GM23338 (cell line): Measurements from ENCODE around the gene SPART. TPM values are rescaled to one million over a fixed set of nuclear protein-coding genes. Genes with fewer than 3 reads are reported as not detected.

Experiments used
- ATAC-seq: fragments of 200-7000 bp; cut with Tn5 transposase; 3 replicates; pipeline ENCODE4 v1.9.1; 2020
- DNase-seq: peaks from one replicate; pipeline ENCODE4 v3.0.0-alpha.2; 2015; ENCODE audit warnings: low spot score
- H2AFZ ChIP-seq: fragments of 200-600 bp; sonication (generic); 2 replicates; pipeline ENCODE4 v1.8.0; 2016; ENCODE audit warnings: antibody characterized with exemption, mild to moderate bottlenecking, moderate library complexity
- H3F3A ChIP-seq: fragments of 200-600 bp; sonication (generic); replicated peaks from 2 replicates; pipeline ENCODE4 v1.8.0; 2017; ENCODE audit warnings: antibody characterized with exemption, mixed run types, low read depth
- H3K27ac ChIP-seq: fragments of 200-600 bp; sonication (generic); 2 replicates; pipeline ENCODE4 v1.6.1; 2016; ENCODE audit warnings: low read depth
- H3K27me3 ChIP-seq: fragments of 200-600 bp; sonication (generic); 2 replicates; pipeline ENCODE4 v1.8.0; 2016; ENCODE audit warnings: mild to moderate bottlenecking, mixed run types, moderate library complexity; ENCODE audit not compliant: insufficient read depth
- H3K36me3 ChIP-seq: fragments of 200-600 bp; sonication (generic); 2 replicates; pipeline ENCODE4 v1.8.0; 2016; ENCODE audit warnings: mild to moderate bottlenecking; ENCODE audit not compliant: insufficient read depth
- H3K4me1 ChIP-seq: fragments of 200-600 bp; sonication (generic); 2 replicates; pipeline ENCODE4 v1.8.0; 2016; ENCODE audit warnings: mild to moderate bottlenecking, moderate library complexity; ENCODE audit not compliant: insufficient read depth
- H3K4me2 ChIP-seq: fragments of 200-600 bp; sonication (generic); 2 replicates; pipeline ENCODE4 v1.7.1; 2017; ENCODE audit warnings: mixed run types
- H3K4me3 ChIP-seq: fragments of 200-600 bp; sonication (generic); 2 replicates; pipeline ENCODE4 v1.6.1; 2016; ENCODE audit warnings: mixed run types
- H3K79me2 ChIP-seq: fragments of 200-600 bp; sonication (generic); replicated peaks from 2 replicates; pipeline ENCODE4 v1.8.0; 2017; ENCODE audit warnings: mild to moderate bottlenecking; ENCODE audit not compliant: insufficient read depth
- H3K9me2 ChIP-seq: fragments of 200-600 bp; sonication (generic); 2 replicates; pipeline ENCODE4 v1.8.0; 2017; ENCODE audit not compliant: insufficient read depth
- H4K20me1 ChIP-seq: fragments of 200-600 bp; sonication (generic); replicated peaks from 2 replicates; pipeline ENCODE4 v1.8.0; 2017; ENCODE audit warnings: mild to moderate bottlenecking; ENCODE audit not compliant: insufficient read depth
- H3K27ac Mint-ChIP-seq: 2 replicates; pipeline ENCODE4 v1.8.0; 2020; ENCODE audit warnings: inconsistent platforms, mild to moderate bottlenecking, moderate library complexity, mixed read lengths
- H3K27me3 Mint-ChIP-seq: 3 replicates; pipeline ENCODE4 v1.8.0; 2022; ENCODE audit warnings: low read depth, mild to moderate bottlenecking, moderate library complexity, mixed read lengths, inconsistent platforms; ENCODE audit not compliant: insufficient read depth, poor library complexity
- H3K36me3 Mint-ChIP-seq: 3 replicates; pipeline ENCODE4 v1.8.0; 2021; ENCODE audit warnings: low read depth, mild to moderate bottlenecking, inconsistent platforms, moderate library complexity, mixed read lengths
- H3K4me1 Mint-ChIP-seq: 3 replicates; pipeline ENCODE4 v1.8.0; 2020; ENCODE audit warnings: mild to moderate bottlenecking, inconsistent platforms, mixed read lengths
- H3K4me3 Mint-ChIP-seq: 3 replicates; pipeline ENCODE4 v1.8.0; 2021; ENCODE audit warnings: moderate library complexity, mild to moderate bottlenecking, inconsistent platforms, mixed read lengths
- H3K9me3 Mint-ChIP-seq: 3 replicates; pipeline ENCODE4 v1.8.0; 2020; ENCODE audit warnings: moderate library complexity, mild to moderate bottlenecking, inconsistent platforms, mixed read lengths
- EZH2 ChIP-seq: fragments of 200-600 bp; sonication (generic); IDR thresholded peaks from one replicate; pipeline ENCODE4 v1.8.0; 2017; ENCODE audit warnings: antibody characterized with exemption, mild to moderate bottlenecking, low read depth; ENCODE audit not compliant: unreplicated experiment
- JUNB ChIP-seq: IDR thresholded peaks from one replicate; pipeline ENCODE4 v1.6.1; 2016; ENCODE audit warnings: antibody characterized with exemption; ENCODE audit not compliant: unreplicated experiment
- NANOG ChIP-seq: IDR thresholded peaks from 2 replicates; pipeline ENCODE4 v1.6.1; 2016; ENCODE audit warnings: antibody characterized with exemption, borderline replicate concordance
- POLR2AphosphoS5 ChIP-seq: IDR thresholded peaks from 2 replicates; pipeline ENCODE4 v1.6.1; 2016; ENCODE audit warnings: antibody characterized with exemption, low read depth
- STAT1 ChIP-seq: IDR thresholded peaks from one replicate; pipeline ENCODE4 v1.6.1; 2016; ENCODE audit warnings: antibody characterized with exemption; ENCODE audit not compliant: unreplicated experiment
- polyA plus RNA-seq: library from polyadenylated mRNA; unstranded; fragments of >200 nt; fragmentation: Nextera tagmentation; extraction: Ambion mirVana; gene quantifications from 2 replicates; pipeline ENCODE4 v1.2.1, GENCODE V29; 2016
- total RNA-seq: library from RNA; depleted of rRNA; stranded (reverse); fragments of >200 nt; shearing (Covaris generic); gene quantifications from 2 replicates; pipeline ENCODE4 v1.2.3, GENCODE V29; 2014
- TF ChIP-seq, protein P1 (sequence below): IDR thresholded peaks from one replicate; pipeline ENCODE4 v1.6.1; 2018; ENCODE audit warnings: antibody characterized with exemption; ENCODE audit not compliant: unreplicated experiment
- TF ChIP-seq, protein P2 (sequence below): IDR thresholded peaks from 2 replicates; pipeline ENCODE4 v1.6.1; 2016; ENCODE audit warnings: antibody characterized with exemption
- TF ChIP-seq, protein P3 (sequence below), 2 experiments: fragments of 200-600 bp in 1 of 2; sonication (generic) in 1 of 2; conservative IDR thresholded peaks; 2 replicates each; pipeline versions ENCODE4 v1.5.1 to v1.6.1; 2016 to 2017; ENCODE audit warnings: antibody characterized with exemption in 2 of 2, low read depth in 2 of 2, mild to moderate bottlenecking in 2 of 2, moderate library complexity in 1 of 2
- TF ChIP-seq, protein P4 (sequence below): fragments of 250-450 bp; sonication (Bioruptor Pico); IDR thresholded peaks from 2 replicates; pipeline ENCODE4 v1.5.0; 2020; ENCODE audit warnings: mild to moderate bottlenecking, moderate library complexity

The SPART gene
- total and polyA plus RNA-seq, 2 experiments from 2014 or later = 109 to 116 TPM

DNA sequence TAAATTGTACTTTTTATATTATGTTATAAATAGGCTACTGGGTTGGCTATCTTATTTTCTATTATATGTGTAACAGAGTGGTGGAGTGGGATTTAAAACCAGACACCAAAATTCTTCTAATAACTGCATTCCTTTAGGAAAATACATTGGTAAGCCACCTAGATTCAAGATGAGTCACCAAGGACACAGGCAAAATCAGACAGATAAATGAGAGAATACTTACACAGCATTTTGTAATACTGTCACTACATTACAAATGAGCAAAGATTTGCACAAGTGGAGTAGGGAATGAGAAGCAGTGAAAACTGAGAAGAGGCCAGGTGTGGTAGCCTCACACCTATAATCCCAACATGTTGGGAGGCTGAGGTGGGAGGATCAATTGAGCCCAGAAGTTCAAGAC lies 6.2 kb upstream of the SPART start (continued):
- TF ChIP-seq, protein P1, sequence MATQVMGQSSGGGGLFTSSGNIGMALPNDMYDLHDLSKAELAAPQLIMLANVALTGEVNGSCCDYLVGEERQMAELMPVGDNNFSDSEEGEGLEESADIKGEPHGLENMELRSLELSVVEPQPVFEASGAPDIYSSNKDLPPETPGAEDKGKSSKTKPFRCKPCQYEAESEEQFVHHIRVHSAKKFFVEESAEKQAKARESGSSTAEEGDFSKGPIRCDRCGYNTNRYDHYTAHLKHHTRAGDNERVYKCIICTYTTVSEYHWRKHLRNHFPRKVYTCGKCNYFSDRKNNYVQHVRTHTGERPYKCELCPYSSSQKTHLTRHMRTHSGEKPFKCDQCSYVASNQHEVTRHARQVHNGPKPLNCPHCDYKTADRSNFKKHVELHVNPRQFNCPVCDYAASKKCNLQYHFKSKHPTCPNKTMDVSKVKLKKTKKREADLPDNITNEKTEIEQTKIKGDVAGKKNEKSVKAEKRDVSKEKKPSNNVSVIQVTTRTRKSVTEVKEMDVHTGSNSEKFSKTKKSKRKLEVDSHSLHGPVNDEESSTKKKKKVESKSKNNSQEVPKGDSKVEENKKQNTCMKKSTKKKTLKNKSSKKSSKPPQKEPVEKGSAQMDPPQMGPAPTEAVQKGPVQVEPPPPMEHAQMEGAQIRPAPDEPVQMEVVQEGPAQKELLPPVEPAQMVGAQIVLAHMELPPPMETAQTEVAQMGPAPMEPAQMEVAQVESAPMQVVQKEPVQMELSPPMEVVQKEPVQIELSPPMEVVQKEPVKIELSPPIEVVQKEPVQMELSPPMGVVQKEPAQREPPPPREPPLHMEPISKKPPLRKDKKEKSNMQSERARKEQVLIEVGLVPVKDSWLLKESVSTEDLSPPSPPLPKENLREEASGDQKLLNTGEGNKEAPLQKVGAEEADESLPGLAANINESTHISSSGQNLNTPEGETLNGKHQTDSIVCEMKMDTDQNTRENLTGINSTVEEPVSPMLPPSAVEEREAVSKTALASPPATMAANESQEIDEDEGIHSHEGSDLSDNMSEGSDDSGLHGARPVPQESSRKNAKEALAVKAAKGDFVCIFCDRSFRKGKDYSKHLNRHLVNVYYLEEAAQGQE = no peak
- TF ChIP-seq, protein P2, sequence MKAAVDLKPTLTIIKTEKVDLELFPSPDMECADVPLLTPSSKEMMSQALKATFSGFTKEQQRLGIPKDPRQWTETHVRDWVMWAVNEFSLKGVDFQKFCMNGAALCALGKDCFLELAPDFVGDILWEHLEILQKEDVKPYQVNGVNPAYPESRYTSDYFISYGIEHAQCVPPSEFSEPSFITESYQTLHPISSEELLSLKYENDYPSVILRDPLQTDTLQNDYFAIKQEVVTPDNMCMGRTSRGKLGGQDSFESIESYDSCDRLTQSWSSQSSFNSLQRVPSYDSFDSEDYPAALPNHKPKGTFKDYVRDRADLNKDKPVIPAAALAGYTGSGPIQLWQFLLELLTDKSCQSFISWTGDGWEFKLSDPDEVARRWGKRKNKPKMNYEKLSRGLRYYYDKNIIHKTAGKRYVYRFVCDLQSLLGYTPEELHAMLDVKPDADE = no peak
- TF ChIP-seq JUNB (no peak), STAT1 (no peak), EZH2 (no peak), POLR2AphosphoS5 (no peak)
- TF ChIP-seq, protein P3, sequence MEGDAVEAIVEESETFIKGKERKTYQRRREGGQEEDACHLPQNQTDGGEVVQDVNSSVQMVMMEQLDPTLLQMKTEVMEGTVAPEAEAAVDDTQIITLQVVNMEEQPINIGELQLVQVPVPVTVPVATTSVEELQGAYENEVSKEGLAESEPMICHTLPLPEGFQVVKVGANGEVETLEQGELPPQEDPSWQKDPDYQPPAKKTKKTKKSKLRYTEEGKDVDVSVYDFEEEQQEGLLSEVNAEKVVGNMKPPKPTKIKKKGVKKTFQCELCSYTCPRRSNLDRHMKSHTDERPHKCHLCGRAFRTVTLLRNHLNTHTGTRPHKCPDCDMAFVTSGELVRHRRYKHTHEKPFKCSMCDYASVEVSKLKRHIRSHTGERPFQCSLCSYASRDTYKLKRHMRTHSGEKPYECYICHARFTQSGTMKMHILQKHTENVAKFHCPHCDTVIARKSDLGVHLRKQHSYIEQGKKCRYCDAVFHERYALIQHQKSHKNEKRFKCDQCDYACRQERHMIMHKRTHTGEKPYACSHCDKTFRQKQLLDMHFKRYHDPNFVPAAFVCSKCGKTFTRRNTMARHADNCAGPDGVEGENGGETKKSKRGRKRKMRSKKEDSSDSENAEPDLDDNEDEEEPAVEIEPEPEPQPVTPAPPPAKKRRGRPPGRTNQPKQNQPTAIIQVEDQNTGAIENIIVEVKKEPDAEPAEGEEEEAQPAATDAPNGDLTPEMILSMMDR (conservative IDR thresholded peaks at IDR 0.05; ENCODE audit: low read depth in 2 of 2) = no peak

DNA sequence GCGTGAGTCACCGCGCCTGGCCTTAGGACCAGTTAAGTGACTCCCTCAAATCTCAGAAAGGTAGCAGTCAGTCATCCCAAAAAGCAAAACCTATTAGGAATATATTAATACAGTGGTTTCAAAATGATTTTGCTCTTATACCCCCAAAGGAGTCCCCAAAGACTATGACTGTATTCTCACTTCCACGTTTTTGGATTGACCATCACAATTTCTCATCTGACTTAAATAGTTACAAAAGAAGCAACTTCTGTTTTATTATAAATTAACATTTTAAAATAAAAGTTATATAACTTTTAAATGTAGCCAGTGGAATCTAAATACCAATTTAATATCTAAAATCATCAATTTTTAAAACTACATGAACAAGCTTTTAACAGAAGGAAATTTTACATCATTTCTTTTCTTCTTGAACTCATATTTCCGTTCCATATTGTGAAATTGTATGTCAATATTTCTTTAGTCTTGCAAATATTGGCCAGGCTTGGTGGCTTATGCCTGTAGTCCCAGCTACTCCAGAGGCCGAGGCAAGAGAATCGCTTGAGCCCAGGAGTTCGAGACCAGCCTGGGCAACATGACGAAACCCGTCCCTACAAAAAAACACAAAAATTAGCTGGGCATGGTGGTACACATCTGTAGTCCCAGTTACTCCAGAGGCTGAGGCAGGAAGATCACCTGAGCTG lies 1.5 kb upstream of the SPART start:
- H3K36me3 ChIP-seq = no peaks in the 10 kb centered on the region
- Mint-ChIP-seq H3K27ac (no peak overlapping the region), H3K4me1 (peaks cover 18% of the 10 kb centered on the region), H3K36me3 (no peaks in the 10 kb centered on the region; the same call in 2 of the 3 replicates), H3K27me3 (peaks cover 19% of the 10 kb centered on the region), H3K4me3 (no peak overlapping the region), H3K9me3 (no peaks in the 10 kb centered on the region)
- no peak for DNase-seq
- peaks cover 28% of the 10 kb centered on the region for H3K79me2 ChIP-seq
- ATAC-seq = no peak
- no peaks in the 10 kb centered on the region for H3K27me3 ChIP-seq
- H4K20me1 ChIP-seq = no peaks in the 10 kb centered on the region
- peaks cover 21% of the 10 kb centered on the region for H3K4me1 ChIP-seq
- no peak overlapping the region for H3K4me3 ChIP-seq
- no peak overlapping the region for H2AFZ ChIP-seq
- no peaks in the 10 kb centered on the region for H3F3A ChIP-seq
- no peaks in the 10 kb centered on the region for H3K9me2 ChIP-seq
- no peak overlapping the region for H3K27ac ChIP-seq
- H3K4me2 ChIP-seq = no peak overlapping the region
- no peak for TF ChIP-seq NANOG
- no peak for TF ChIP-seq STAT1
- TF ChIP-seq, protein P4, sequence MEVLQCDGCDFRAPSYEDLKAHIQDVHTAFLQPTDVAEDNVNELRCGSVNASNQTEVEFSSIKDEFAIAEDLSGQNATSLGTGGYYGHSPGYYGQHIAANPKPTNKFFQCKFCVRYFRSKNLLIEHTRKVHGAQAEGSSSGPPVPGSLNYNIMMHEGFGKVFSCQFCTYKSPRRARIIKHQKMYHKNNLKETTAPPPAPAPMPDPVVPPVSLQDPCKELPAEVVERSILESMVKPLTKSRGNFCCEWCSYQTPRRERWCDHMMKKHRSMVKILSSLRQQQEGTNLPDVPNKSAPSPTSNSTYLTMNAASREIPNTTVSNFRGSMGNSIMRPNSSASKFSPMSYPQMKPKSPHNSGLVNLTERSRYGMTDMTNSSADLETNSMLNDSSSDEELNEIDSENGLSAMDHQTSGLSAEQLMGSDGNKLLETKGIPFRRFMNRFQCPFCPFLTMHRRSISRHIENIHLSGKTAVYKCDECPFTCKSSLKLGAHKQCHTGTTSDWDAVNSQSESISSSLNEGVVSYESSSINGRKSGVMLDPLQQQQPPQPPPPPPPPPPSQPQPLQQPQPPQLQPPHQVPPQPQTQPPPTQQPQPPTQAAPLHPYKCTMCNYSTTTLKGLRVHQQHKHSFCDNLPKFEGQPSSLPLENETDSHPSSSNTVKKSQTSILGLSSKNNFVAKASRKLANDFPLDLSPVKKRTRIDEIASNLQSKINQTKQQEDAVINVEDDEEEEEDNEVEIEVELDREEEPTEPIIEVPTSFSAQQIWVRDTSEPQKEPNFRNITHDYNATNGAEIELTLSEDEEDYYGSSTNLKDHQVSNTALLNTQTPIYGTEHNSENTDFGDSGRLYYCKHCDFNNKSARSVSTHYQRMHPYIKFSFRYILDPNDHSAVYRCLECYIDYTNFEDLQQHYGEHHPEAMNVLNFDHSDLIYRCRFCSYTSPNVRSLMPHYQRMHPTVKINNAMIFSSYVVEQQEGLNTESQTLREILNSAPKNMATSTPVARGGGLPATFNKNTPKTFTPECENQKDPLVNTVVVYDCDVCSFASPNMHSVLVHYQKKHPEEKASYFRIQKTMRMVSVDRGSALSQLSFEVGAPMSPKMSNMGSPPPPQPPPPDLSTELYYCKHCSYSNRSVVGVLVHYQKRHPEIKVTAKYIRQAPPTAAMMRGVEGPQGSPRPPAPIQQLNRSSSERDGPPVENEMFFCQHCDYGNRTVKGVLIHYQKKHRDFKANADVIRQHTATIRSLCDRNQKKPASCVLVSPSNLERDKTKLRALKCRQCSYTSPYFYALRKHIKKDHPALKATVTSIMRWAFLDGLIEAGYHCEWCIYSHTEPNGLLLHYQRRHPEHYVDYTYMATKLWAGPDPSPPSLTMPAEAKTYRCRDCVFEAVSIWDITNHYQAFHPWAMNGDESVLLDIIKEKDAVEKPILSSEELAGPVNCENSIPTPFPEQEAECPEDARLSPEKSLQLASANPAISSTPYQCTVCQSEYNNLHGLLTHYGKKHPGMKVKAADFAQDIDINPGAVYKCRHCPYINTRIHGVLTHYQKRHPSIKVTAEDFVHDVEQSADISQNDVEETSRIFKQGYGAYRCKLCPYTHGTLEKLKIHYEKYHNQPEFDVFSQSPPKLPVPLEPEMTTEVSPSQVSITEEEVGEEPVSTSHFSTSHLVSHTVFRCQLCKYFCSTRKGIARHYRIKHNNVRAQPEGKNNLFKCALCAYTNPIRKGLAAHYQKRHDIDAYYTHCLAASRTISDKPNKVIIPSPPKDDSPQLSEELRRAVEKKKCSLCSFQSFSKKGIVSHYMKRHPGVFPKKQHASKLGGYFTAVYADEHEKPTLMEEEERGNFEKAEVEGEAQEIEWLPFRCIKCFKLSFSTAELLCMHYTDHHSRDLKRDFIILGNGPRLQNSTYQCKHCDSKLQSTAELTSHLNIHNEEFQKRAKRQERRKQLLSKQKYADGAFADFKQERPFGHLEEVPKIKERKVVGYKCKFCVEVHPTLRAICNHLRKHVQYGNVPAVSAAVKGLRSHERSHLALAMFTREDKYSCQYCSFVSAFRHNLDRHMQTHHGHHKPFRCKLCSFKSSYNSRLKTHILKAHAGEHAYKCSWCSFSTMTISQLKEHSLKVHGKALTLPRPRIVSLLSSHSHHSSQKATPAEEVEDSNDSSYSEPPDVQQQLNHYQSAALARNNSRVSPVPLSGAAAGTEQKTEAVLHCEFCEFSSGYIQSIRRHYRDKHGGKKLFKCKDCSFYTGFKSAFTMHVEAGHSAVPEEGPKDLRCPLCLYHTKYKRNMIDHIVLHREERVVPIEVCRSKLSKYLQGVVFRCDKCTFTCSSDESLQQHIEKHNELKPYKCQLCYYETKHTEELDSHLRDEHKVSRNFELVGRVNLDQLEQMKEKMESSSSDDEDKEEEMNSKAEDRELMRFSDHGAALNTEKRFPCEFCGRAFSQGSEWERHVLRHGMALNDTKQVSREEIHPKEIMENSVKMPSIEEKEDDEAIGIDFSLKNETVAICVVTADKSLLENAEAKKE (CRISPR knock-in tag) = no peak
- TF ChIP-seq, protein P2 = no peak
- no peak for TF ChIP-seq EZH2
